GM21528 (cell line): Measurements from ENCODE around the gene ZFHX3.

Experiments
- ATAC-seq: cut with Tn5 transposase; IDR thresholded peaks from one replicate; pipeline ENCODE4 v1.9.1; 2021; ENCODE audit warnings: mild to moderate bottlenecking, moderate library complexity; ENCODE audit not compliant: unreplicated experiment, low FRiP score

The ZFHX3 gene

GRCh38 chr16:72937916-72938794 is 109.8 kb downstream of the ZFHX3 start:
- ATAC-seq, result no peak

- no peak for ATAC-seq
Measured at GRCh38 chr16:72937360-72937759, 110.6 kb downstream of the ZFHX3 start.

DNA sequence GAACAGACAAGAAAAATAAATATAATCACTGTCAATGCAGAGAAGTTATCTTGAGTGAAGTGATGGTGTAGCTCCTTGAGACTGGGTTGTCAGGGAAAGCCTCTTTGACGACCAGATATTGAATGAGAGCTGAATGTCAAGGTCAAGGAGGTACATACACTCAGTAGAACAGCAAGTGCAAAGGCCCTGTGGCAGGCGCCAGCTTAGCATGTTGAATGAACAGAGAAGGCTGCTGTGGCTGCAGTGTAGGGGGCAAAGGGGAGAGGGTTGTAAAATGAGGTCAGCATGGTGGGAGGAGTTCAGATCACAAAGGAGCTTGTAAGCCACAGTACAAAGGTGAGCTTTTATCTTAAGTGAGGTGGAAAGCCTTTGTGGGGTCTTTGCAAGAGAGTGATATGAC is 111.5 kb downstream of the ZFHX3 start:
- no peak for ATAC-seq

DNA sequence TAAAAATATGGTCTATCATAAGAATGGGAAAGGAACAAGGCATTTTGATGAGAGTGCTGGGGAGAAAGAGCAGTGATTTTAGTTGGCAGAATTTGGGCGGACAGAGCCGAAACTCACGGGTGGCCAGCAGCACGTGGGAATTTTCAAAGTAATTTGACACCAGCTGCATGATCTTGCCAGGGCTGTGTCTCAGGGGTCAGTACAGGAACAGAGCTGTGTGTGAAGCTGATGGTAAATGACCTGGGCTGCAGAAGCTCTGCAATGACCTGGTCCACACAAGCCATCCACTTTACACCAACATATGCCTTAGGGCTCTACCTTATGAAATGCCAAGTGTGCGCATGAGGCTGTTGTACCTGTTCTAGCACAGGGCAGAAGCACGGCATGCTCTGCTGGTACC is 112.0 kb downstream of the ZFHX3 start:
- no peak for ATAC-seq

- no peak for ATAC-seq
Measured at GRCh38 chr16:72934636-72935403, 113.1 kb downstream of the ZFHX3 start.

- no peak for ATAC-seq
Measured at GRCh38 chr16:72932677-72933335, 115.1 kb downstream of the ZFHX3 start.

DNA sequence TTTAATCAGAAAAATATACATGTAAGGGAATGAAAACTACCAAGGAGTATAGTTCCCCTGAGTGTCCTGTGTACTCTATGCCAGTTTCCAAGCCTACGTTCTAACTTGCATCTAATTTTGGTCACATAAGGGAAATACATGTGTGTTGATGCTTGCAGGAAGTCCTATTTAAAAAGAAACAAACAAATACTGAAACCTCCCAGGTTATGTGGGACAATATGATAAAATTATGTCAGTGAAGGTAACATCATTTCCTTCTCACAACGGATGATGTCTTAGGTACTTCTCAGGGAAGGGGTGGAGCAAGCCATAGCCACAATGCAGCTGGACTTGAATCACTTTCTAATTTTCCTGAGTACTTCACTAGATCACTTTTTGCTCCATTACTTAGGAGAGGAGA is 115.9 kb downstream of the ZFHX3 start:
- ATAC-seq, result no peak

- ATAC-seq, result no peak
Measured at GRCh38 chr16:72930396-72930795, 117.5 kb downstream of the ZFHX3 start.

DNA sequence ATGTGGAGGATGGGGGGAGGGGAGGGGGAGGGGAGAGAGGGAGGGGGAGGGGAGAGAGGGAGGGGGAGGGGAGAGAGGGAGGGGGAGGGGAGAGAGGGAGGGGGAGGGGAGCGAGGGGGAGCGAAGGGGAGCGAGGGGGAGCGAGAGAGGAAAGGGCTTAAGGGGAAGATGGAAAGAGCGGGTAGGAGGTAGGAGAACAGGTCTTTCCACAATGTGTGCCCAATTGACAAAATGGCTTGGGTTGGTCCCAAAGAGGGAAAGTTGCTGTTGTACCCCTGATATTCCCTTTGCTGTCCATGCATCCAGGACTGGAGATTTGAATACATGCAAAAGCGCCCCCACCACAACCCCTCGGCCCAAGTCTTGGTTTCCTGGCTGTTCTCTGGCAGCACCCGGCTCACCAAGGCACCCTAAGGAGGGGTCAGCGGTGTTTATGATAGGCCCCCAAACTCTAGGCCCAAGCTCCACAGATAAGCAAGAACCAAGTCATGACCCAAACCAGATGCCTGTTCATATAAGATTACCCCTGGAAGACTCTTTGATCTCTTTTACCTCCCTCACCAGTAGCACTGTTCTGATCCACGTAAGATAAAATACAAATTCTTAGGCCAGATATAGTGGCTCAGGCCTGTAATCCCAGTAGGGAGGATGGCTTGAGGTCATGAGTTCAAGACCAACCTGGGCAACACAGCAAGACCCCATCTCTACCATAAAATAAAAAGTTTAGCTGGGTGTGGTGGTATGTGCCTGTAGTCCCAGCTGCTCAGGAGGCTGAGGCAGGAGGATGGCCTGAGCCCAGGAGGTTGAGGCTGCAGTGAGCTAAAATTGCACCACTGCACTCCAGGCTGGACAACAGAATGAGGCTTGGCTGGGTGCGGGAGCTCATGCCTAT is 119.6 kb downstream of the ZFHX3 start:
- no peak for ATAC-seq

DNA sequence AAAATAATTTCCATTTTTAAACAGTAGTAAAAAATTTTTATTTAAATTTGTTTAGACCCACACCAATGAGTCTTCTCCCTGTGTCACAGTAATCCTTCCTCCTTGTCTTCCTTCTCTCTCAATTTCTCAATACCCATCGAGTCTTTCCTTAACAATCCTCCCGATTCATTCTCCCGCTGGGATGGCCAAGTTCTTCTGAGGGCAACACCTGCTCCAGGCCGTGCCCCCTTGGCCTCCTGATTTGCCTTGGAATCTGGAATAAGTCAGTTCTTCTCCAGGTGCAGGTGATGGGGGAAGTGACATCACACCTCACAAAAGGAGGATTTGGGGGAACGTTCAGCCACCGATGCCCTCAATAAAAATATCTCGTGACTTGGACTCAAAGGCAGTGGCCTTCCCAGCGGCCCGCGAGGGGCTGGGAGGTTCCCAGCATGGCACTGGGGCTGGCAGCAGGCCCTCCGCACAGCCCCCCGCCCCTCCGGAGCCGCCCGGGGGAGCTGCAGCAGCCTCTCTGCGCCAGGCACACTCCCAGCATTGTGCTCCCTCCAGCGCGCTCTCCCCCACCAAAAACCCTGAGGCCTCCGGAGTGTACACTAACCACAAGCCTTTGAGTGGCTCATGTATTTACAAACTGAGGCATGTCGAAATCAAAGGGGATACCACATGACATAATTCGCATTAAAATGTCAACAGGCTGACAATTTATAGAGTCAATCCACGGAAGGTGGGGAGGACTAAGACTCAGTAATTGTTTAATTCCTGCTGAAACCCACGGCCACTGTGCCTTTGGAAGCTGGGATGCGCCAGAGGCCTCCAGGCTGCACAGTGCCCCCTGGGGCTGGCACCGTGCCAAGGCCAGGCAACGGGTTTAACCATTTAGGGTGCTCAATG is 120.5 kb downstream of the ZFHX3 start:
- no peak for ATAC-seq

DNA sequence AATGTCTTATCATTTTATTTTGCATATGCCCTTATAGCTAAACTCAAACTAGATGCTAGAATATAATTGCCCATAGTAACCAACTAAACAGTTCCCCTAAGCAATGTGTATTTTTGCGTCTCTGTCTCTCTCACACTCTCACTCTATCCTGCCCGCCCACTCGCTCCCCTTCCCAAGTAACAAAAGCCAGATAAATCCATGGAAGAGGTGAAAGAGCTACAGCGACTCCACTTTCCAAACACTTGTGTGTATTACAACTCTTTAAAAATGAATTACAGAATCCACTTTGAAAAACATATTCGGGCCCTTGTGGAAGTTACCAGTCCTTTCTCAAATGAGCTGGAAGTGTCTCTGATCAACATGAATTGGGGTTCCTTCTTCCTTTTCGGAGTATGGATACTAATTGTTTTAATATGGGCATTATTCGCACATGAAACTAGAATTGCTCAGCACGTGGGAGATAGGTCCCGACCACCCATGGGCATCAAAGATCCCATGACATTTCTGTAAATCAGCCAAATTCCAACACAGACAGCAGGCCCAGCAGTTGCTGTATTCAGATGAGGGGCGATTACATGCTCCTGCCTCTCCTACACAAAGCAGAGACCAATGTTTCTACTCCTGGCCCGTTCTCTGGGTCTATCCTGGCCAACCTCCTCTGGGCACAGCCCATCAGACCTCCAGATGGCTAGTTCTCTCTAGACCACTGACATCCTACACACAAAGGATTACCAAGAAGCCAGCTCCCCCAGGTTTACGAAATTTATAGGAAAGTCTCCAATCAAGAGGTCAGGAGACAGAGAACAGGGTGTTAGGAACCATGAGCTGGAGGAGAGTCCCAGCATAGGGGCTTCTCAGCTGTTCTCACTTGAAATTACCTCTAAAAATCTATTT is 121.5 kb downstream of the ZFHX3 start:
- ATAC-seq, result no peak

DNA sequence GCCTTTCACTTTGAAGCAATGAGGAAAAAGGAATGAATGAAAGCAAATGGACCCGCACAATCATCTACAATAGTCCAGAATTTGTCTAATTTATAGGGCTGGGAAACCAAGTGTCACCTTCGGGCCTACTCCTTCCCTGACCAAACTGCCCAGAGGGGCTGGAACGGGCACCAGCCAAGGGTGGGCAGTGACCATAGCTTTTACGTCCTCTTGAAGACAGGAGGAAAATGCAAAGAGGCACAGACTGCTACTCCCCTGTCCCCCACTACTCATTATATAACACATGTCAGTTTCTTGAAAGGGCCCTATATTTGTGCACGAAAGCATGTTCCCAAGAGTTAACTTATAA is 122.3 kb downstream of the ZFHX3 start:
- ATAC-seq, result no peak

- no peak for ATAC-seq
Measured at GRCh38 chr16:72924927-72925630, 122.8 kb downstream of the ZFHX3 start.

GRCh38 chr16:72924537-72924926 is 123.4 kb downstream of the ZFHX3 start:
- no peak for ATAC-seq

- ATAC-seq, result no peak
Measured at GRCh38 chr16:72923757-72924156, 124.2 kb downstream of the ZFHX3 start.

DNA sequence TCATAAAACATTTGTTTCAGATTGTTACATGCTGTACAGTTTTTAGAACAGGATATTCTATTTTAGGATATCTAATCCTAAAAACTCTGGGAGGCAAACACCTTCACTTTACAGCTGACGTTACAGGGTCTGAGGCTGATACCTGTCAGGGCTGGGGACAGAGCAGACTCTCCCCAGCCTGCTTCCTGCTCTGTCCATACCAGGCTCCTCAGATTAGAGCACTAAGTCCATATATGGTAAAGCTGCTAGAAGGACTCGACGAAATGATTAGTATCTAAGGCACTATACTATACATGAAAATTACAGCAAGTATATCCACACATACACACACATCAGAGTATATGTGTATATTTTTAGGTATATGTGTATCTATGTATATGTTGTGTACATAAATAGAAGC is 125.2 kb downstream of the ZFHX3 start:
- ATAC-seq, result no peak

GRCh38 chr16:72921620-72922019 is 126.3 kb downstream of the ZFHX3 start:
- no peak for ATAC-seq

- no peak for ATAC-seq
Measured at GRCh38 chr16:72921106-72921505, 126.8 kb downstream of the ZFHX3 start.
